Suprapubic skin (tissue), 4 donors: Measurements from ENCODE around the gene RIPOR2.

ENCODE experiments used
- POLR2A ChIP-seq, 2 donors: fragments of 450-650 bp; IDR thresholded peaks; one replicate each; pipeline ENCODE4 v1.6.1; 2017; ENCODE audit warnings: antibody characterized with exemption in 2 of 2, mild to moderate bottlenecking in 2 of 2, moderate library complexity in 2 of 2
- POLR2AphosphoS5 ChIP-seq, 3 donors: sonication (generic); formaldehyde crosslinking; IDR thresholded peaks; one replicate each; pipeline ENCODE4 v1.6.1; 2017; ENCODE audit warnings: antibody characterized with exemption in 3 of 3
- TF ChIP-seq, protein P1 (sequence below), 2 donors: fragments of 200-600 bp in 1 of 2; fragments of 450-650 bp in 1 of 2; sonication (generic) in 1 of 2; IDR thresholded peaks; one replicate each; pipeline ENCODE4 v1.5.1; 2016 to 2019; ENCODE audit warnings: antibody characterized with exemption in 2 of 2, mild to moderate bottlenecking in 1 of 2, moderate library complexity in 1 of 2

DNA sequence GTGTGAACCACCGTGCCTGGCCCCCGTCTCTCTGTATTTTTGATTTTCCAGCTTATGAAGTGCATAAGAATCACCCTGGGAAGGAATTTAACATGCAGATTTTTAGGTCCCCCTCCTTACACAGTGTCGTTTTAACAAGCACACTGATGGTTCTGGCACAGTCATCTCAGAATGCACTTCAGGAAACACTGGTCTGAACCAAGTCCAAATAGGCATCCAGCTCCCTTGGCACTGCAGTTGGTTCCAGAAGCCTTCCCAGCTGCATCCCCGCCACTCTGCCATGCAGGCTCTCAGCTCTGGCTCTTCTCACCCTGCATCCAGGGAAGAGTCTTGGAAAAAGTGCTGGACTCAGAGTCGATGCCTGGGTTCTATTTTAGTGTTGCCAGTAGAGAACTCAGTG is 20.1 kb downstream of the RIPOR2 start:
- TF ChIP-seq, protein P1, sequence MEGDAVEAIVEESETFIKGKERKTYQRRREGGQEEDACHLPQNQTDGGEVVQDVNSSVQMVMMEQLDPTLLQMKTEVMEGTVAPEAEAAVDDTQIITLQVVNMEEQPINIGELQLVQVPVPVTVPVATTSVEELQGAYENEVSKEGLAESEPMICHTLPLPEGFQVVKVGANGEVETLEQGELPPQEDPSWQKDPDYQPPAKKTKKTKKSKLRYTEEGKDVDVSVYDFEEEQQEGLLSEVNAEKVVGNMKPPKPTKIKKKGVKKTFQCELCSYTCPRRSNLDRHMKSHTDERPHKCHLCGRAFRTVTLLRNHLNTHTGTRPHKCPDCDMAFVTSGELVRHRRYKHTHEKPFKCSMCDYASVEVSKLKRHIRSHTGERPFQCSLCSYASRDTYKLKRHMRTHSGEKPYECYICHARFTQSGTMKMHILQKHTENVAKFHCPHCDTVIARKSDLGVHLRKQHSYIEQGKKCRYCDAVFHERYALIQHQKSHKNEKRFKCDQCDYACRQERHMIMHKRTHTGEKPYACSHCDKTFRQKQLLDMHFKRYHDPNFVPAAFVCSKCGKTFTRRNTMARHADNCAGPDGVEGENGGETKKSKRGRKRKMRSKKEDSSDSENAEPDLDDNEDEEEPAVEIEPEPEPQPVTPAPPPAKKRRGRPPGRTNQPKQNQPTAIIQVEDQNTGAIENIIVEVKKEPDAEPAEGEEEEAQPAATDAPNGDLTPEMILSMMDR (IDR thresholded peaks at IDR 0.05), result no peak
- no peak for TF ChIP-seq POLR2A (IDR thresholded peaks at IDR 0.05)
- no peak for TF ChIP-seq POLR2AphosphoS5 (IDR thresholded peaks at IDR 0.05)
